T-helper 2 cell (primary cell): ENCODE data around the gene EHMT1.
A peak's percentile ranks its signal among the peaks of the same experiment; 100 is the strongest.

Experiments used
- DNase-seq, 5 experiments: peaks; one replicate each; pipeline versions ENCODE4 v3.0.0 to v3.0.0-alpha.2; 2012 to 2022

Gene EHMT1

DNA sequence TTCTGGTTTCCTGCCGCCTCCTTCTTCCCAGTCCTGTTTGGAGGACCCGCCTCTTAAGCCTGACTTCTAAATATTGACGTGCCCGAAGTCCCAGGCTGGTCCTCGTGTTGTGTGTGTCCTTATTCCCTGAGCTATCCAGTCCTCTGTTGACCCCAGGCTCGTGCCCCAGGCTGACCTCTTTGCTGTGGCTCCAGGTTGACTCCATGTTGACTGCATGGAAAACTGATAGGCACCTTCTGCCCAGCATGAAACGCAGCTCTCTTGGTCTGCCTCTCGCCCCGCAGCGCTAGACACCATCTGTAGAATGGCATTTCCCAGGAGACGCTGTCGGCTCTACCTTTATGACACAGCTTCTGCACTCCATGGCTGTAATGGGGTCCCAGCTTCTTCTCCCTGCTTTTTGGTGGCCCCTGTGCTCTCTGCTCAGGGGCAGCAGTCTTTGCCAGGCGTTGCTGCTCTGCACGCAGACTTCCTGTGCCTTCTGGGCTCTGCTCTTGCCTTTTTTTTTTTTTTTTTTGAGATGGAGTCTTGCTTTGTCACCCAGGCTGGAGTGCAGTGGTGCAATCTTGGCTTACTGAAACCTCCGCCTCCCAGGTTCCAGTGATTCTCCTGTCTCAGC, 28.4 kb downstream of the EHMT1 start:
- no peak for DNase-seq

DNA sequence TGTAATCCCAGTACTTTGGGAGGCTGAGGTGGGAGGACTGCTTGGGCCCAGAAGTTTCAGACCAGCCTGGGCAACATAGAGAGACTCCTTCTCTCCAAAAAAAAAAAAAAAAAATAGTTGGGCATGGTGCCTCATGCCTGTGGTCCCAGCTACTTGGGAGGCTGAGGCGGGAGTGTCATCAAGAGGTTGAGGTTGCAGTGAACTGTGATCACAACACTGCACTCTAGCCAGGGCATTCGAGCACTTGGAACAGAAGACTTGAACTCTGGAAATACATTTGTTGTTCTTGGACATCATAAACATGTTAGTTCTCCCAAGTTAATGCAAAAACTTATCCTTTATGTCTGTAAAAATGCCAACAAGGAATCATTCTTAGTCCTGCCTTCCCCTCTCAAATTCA, 29.6 kb downstream of the EHMT1 start:
- DNase-seq: no peak

DNA sequence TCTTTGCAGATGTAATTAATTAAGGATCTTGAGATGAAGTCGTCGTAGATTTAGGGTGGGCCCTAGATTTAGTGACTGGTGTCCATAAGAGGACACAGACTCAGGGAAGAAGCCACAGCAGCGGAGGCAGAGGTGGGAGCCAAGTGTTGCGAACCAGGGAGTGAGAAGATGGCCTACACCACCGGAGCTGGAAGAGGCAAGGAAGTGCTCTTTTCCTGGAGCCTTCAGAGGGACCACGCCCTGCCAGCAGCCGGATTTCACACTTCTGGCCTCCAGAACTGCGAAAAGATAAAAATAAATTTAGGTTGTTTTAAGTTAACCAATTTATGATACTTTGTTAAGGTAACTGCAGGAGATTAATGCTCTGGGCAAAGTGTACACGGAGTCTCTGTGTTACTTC, 30.7 kb downstream of the EHMT1 start:
- no peak for DNase-seq

DNA sequence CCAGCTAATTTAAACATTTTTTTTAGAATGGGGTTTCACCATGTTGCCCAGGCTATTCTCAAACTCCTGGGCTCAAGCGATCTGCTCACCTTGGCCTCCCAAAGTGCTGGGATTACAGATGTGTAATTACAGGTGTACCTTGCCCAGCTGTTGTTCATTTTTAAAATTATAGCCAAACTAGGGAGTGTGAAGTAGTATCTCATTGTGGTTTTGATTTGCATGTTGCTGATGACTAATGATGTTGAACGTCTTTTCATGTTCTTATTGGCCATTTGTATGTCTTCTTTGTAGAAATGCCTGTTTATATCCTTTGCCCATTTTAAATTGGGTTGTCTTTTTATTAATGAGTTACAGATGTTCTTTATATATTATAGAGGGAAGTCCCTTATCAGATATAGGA, 31.5 kb downstream of the EHMT1 start:
- no peak for DNase-seq

DNA sequence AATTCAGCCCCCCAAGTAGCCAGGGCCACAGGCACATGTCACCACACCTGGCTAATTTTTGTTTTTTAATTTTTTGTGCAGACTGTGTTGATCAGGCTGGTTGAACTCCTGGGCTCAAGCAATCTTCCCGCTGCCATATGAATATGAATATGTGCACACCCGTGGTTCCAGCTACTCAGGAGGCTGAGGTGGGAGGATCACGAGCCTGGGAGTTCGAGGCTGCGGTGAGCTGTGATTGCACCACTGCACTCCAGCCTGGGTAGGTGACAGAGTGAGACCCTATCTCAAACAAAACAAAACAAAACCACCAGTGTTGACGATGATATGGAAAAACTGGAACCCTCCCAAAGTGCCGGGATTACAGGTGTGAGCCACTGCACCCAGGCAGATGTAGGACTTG, 32.0 kb downstream of the EHMT1 start:
- DNase-seq: no peak

DNA sequence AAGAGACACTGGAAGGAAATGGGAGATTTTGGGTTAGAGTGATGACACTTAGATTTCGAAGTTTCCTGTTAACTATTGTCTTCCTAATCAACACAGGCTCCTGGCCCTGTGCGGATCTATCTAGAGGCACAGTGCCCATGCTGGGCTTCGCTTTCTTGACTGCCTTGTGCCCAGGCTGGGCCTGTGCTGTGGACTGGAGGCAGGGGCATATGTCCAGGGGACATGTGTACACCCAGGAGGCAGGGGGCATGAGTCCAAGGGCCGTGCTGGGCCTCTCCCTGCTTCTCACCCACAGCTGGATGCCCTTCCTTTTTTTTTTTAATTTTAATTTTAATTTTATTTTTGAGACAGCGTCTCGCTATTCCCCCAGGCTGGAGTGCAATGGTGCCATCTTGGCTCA, 37.6 kb downstream of the EHMT1 start:
- DNase-seq: no peak

DNA sequence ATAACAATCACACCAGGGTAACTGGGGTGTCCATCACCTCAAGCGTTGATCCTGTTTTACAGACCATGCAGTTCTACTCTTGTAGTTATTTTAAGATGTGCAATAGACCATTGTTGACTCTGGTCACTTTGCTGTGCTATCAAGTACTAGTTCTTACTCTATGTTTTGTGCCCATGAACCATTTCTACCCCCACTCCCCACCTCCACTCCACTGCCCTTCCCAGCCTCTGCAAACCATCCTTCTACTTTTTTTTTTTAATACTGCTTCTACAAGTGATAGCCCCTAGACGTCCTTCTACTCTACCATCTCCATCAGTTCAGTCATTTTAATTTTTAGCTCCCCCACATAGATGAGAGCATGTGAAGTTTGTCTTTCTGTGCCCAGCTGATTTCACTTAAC, 38.8 kb downstream of the EHMT1 start:
- DNase-seq: no peak

DNA sequence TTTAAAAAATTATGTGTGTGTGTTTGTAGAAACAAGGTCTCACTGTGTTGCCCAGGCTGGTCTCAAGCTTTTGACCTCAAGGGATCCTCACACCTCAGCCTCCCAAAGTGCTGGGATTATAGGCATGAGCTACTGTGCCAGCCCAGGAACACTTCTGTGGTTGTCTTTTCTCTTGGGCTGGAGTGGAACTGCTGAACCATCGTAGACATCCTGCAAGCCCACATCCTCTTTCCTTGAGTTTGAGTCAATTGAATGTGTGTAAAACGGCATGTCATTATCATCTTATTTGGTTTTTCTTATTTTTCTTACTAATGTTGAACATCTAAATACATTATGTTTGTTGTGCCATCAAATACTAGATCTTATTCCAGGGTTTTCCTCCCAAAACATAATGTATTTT, 40.0 kb downstream of the EHMT1 start:
- DNase-seq: no peak

DNA sequence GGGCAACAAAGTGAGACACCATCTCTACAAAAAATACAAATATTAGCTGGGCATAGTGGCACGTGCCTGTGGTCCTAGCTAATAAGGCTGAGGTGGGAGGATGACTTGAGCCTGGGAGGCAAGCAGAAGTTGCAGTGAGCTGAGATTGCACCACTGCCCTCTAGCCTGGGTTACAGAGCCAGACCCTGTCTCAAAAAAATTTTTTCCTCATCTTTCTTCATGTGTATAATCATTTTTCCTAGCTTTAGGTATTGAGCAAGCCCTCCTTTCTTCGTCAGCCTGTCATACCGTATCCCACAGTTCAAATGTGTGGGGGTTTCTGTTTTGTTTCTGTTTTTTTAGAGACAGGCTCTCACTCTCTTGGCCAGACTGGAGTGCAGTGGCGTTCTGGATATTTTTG, 41.3 kb downstream of the EHMT1 start:
- no peak for DNase-seq

DNA sequence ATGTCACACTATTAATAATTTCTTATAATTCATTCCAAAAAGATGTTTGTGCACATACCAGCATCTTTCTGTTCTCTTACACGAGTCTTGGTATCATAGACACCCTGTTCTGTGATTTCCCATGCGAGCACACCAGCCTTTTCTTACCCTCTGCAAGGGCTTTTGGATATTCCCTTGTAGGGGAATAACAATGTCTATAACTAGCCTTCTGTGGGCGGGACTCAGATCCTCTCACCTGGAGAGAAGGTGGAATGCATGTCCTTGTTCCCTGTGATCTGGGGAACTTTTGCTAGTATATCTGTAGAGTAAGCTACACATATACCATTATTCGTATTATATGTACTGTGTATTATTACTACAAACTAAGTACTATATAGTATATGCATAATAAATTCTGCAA, 44.8 kb downstream of the EHMT1 start:
- no peak for DNase-seq

DNA sequence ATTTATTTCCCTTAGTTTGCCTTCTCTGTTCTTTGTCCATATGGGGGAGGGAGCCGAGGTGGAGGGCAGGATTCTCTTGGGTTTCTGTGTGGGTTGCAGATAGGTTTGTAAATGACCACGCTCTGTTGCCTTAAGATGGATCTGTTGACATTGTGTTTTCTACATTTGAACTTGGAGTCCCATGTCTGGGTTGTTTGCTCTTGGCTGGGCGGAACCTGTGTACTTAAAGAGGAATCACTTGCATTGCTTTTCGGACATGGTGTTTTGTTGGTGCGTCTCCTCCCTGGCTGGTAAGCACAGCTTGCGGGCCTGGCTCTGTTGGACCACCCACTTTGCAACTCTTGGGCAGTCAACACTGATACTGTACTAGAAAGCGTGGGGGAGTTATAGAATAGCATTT, 45.9 kb downstream of the EHMT1 start:
- no peak for DNase-seq

DNA sequence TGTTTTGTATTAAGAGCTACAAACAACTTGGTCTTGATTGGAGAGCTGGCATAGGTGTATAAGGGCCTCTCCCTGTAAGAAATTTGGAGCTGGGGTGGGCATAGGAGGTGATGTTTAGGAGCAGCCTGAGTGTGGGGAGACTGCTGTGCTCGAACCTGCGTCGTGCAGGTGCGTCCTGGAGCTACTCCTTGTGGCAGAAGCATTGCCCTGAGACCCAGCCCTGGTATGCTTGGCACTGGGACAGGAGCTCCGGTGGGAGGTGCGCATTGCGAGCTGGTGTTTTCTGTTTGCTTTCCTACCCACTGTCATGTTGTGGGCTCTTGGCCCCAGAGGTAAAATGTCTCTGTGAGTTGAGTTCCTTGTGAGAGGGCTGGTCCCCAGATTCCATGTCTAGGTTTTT, 46.4 kb downstream of the EHMT1 start:
- no peak for DNase-seq

DNA sequence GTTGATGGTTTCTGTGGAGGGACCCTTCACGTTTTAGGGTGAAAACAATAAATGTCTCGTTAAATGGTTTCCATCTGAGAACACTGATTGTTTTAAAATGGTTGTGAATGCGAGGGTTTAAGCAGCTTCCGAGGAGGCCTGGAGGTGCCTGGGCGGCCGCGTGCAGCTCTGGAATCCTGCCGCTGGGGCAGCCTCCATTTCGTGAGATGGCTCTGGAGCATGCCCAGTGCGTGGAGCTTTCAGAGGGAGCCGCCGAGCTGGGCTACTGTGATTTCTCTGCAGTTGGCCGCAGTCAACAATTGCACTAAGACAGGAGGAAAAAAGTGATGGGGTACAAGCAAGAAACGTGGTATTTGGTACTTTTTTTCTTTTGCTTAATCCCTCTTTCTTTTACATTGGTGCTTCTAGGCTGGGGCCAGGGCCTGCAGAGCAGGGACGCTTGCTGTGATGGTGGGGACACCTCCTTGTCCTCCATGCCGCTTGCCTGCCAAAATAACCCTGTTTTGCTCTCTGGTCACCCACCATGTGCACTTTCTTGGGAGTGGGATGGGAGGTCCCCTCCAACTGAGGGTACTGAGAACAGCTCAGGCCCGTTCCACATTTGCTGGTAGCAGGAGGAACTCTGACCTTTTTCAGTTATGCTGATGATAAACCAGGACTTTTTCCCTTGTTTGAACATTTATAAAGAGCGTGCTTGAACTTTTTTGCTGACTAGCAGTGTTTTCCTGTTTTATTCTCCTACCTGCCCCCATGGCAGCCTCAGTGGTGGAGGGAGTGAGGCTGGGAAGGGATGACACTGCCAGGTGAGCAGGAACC, 47.1 kb downstream of the EHMT1 start:
- no peak for DNase-seq

DNA sequence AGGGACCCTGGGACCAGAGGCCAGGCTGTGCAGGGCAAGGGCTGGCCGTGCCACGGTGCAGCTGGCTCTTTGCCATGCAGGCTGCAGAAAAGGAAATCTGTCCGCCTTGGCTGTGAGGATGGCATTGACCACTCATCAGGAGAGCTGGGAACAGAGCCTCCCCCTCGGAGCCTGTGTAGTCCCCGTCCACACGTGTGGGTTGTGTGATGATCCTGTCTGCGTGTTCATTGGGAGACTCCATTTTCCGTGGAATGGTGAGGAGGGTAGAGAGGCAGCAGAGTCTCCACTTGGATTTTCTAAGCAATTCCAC, 47.7 kb downstream of the EHMT1 start:
- no peak for DNase-seq

DNA sequence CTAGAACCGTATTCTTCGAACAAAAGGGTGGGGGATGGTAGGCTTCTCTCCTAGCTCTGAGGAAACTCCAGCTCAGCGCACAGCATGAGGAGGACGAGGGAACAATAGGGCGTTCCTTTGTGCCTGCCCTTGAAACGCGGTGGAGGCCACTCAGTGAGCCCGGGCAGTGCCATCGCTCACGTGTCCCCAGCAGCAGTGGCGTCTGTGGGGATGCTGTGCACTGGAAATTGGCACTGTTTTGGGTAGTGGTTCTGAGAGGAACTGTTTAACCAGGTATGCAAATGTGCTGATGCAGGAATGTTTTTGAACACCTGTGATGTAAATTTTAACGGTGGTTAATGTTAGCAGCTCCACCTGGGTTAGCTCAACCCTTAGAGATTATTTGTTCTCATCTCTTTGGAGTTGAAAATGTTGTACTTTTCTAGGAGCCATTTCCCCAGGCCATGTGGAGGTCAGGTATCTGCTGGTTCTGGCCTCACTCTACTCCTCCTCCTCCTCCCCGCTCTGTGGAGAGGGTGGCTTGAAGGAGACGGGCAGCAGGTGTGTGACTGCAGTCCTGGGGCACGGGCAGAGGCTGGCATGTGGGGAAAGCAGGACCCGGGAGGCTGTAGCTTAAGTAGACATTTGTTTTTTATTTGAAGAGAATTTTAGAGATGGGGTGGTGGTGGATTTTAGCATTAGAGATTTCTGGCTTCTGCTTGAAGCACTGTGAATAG, 48.3 kb downstream of the EHMT1 start:
- no peak for DNase-seq

DNA sequence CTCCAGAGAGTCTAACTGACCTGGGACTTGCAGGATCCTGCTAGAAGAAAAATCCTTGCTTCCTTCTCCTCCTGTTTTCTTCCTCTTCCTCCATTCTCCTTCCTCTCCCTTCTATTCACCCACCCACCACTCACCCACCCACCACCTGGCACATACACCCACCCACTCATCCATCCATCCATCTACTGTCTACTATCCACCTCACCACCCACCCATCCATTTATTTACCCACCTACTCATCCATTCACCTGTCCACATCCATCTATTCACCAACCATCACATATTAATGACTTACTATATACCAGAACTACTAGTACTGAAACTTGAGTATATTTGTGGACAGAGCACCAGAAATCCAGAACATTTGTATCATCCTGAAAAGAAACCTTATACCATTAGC, 49.4 kb downstream of the EHMT1 start:
- DNase-seq: no peak

DNA sequence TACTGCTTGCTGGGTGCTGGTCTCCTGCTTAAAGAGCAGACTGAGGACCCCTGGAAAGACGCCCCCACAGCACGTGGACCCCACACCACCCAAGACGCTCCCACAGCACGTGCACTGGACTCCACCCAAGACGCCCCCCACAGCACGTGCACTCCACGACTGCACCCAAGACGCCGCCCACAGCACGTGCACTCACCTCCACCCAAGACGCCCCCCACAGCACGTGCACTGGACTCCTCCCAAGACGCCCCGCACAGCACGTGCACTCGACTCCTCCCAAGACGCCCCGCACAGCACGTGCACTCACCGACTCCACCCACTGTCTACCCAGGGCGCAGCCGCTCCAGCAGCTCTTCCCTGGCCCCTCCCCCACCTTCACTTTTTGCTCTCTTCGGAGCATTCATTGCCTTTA, 50.5 kb downstream of the EHMT1 start:
- DNase-seq: peak in 1 of 5 experiments; percentile 22

DNA sequence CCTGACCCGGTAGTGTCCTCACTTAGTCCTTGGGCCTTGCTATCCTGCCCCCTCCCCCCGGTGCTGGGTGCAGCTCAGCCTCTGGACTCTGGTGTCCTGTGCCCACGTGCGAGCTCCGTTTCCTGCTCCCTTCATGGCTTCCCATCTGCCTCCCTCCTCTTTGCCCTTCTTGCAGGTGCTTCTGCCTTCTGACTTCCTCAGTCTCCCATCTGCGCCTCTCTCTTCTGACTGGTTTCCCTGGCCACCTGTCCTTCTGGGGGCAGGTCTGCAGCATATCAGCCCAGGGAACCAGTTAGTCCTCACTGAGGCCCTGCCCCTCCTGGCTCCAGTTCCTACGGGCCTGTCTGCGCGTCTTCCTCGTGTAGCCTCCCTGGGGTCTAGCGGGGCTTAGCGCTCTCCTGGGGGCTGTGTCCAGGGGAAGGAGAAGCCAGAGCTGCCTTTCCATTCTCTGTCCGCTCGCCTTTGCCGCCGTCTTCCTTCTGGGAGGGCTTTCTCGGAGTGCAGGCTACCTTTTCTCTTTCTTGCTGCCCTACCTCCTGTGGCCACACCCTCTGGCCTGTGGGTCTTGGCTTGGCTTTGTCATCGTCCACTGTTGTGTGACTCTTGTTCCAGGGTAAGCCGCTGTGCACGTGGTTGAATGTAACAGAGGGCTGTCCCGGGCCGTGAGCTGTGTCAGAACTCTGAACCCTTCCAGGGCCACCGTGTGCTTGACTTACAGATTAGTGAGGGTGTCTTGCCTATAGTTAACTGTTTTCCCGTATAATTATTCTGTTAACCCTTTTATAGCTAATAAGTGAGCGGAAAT, 51.8 kb downstream of the EHMT1 start:
- DNase-seq: no peak

DNA sequence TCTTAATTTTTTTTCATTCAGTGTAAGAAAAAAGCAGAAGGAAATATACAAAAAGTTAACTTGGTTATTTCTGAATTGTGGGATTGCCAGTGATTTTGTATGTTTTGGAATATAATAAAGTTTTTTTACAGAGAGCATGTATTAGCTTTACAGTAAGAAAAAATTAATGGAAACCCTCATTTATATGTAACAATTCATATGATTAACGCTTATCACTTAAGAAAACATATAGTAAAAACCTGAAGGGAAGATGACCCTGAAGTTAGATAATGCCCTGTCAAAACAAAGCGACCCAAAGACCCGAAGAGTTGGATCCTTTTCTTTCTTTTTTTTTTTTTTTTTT, 52.4 kb downstream of the EHMT1 start:
- no peak for DNase-seq

DNA sequence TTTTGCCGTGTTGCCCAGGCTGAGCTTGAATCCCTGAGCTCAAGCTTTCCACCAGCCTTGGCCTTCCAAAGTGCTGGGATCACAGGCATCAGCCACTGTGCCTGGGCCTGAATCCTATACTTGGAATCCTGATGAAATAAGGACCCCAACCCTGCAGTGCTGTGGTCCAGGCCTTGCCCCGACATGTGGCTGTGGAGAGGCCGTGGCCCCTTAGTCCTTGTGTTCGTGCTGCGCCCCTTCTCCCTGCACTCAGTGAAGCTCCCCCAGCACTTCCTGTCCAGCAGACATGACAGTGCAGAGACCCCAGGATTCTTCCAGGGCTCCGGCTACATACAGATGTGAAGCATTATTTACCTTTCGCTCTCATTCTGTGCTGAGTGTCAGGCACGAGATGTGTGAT, 52.9 kb downstream of the EHMT1 start:
- no peak for DNase-seq

DNA sequence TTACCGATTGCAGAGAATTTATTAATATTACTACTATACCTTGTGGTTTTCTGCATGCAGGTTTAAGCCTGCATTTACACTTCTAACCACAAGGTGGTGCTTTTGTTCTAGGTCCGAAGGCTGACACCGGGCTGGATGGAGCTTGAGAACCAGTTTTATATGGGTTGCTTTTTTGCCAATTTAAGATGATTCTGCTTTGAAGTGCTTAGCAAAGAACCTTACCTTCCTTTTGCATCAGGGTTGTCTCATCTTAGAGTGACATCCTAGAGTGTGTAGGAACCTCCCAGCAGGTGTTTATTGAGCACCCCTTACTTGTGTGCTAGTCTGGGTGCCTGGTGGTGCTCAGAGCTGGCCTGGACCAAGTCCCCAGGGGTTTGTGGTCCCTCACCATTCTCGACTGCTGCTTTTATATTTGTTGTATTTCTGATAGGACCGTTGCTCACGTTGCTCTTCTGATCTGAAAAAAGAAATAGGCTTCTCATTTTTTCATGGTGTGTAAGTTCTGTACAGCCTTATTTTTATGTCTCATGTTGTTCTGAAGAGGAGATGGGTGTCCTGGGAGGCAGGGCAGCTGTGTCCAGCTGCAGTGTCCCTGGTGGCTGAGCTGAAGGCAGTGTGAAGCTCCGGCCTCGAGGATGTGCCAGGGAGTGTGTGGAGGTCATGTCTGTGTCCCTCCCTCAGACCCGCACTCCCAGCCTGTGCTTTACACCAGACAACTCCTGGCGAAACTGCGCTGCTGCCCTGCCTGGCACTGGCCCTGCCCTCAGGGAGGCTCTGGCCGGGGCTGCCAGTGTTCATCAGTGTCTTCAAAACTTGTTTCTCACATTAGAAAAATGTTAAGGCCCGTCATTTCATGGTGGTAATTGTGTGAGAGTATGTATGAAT, 54.3 kb downstream of the EHMT1 start:
- DNase-seq: peak in 3 of 5 experiments; percentile 21 to 68 (median 22)

DNA sequence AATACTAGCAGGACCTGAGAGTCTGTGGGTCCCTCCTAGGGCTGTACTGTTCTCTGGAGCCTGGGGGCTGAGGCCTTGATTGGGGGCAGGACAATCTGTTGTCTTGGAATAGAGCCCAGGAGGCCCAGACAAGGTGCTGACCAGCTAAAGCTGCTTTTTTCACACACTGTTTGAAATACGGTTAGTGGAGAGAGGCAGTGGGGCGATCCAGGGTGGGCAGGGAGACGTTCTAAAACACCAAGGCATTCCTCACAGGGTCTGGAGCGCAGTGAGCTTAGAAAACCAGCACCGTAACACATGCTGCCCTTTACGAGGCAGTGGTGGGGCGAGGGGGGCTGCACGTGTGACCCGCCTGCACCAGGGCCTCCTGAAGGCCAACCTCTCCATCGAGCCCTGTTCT, 55.1 kb downstream of the EHMT1 start:
- no peak for DNase-seq
